ENCODE data around the gene BCAS1. TPM values are rescaled to one million over a fixed set of nuclear protein-coding genes. Genes with fewer than 3 reads are reported as not detected.

Gene BCAS1
- total RNA-seq, 1 experiment from 2014 or later: not detected

DNA sequence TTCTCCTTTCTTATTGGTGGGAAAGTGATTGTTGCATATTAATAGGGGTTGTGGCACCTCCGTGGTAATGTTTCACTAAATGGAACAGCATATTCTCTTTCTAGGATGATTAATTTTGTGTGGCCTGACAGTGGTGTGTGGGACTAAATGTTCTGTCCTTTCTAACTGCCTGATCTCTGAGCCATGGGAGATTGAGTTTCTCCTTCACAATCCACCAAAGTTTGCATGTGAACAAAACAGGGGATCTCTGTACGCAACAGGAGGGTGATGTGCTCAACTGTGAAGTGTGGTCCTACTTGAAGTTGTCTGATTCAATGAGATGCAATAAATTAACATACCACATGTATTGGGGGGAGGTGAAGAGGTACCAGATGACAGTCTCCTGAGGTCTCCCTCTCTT, 19.3 kb downstream of the BCAS1 start:
- no peak for DNase-seq (ENCODE audit: extremely low read depth, low read depth)

GRCh38 chr20:54048891-54049545, 21.4 kb downstream of the BCAS1 start:
- DNase-seq (ENCODE audit: extremely low read depth, low read depth): no peak

DNA sequence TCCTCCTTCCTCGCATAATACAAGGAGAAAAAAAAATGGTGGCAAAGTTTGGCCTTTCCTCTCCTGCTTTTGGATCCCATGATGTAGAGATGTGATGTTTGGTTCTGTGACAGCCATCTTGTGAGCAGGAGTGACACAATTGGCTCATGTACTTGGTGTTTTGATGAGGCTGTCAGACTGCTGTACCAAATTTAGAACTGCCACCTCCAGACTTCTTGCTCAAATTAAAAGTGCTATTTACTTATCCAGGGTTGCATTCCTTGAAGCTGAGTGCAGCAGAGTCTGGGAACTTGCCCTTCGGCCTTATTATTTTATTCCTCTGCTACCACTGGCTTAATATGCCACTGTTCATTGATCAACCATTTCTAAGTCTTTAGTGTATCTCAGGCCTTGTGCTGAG, 21.9 kb downstream of the BCAS1 start:
- DNase-seq (ENCODE audit: extremely low read depth, low read depth): no peak

DNA sequence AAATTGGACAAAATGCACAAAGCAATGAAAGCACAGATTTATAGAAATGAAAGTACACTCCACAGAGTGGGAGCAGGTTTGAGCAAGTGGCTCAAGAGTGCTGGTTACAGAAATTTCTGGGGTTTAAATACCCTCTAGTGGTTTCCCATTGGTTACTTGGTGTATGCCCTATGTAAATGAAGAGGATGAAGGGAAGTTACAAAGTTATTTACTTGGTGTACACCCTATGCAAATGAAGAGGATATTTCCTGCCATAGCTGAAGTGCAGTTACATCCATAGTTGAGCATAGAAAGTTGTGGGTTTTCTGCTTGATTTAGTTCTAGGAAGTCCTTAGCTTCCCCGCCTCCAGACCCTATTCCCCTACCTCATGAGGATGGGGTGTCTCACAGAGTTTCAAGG, 22.7 kb downstream of the BCAS1 start:
- no peak for DNase-seq (ENCODE audit: extremely low read depth, low read depth)

DNA sequence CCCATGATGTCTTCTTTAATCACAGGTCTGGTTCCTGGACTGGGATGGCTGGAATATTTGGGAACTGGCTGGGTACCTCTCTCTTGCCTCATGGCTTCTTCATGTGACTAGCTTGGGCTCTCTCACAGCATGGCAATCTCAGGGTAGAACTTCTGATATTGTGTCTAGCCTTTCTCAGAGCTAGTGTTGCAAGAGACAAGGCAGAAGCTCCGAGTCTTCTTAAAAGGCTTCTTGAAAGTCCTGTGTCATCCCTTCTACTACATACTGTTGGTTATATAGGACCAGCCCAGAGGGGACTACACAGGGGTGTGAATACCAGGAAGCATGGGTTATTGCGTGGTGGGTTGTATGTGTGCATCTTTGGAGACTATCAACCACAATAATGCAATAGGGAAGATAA, 23.3 kb downstream of the BCAS1 start:
- no peak for DNase-seq (ENCODE audit: extremely low read depth, low read depth)

- DNase-seq (ENCODE audit: extremely low read depth, low read depth): no peak
Observed at GRCh38 chr20:54044156-54044555, 26.2 kb downstream of the BCAS1 start.

DNA sequence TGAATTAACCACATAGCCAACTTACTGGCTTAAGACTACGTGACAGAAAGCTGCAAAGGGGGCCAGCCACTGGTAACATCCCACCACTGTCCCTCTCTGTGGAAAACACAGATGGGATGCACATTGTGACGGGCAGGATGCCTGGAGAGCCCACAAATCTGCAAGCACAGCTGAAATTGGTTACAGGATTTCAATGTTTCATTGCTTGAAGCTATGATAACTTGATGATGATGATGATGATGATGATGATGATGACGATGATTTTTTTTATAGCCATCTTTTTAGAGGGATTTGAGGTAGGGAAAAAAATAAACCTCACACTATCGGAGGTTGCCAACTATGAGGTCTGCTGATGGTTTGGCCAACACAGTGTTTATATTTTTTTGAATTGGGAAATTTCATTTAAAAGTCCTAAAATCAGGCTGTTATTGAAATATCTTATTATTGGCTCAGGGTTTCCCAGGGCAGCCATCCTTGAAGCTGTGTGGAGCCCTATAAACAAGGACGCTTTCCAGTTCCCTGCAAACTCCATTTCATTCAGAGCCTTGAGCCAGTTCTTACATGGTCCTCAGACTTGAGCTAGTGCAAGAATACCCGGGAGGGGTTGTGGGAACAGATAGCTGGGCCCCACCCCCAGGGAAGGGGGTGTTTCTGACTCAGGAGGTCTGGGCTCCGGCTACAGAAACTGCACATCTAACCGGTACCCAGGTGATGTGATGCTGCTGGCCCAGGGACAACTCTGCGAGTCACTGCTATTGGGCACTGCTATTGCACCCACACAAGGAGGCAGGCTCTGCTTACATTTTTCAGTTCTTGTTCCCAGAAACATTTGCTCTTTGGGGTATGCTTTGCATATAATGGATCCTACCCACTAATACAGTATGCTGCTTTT, 27.1 kb downstream of the BCAS1 start:
- no peak for DNase-seq (ENCODE audit: extremely low read depth, low read depth)

- DNase-seq (ENCODE audit: extremely low read depth, low read depth): no peak
Observed at GRCh38 chr20:54042021-54042420, 28.4 kb downstream of the BCAS1 start.

DNA sequence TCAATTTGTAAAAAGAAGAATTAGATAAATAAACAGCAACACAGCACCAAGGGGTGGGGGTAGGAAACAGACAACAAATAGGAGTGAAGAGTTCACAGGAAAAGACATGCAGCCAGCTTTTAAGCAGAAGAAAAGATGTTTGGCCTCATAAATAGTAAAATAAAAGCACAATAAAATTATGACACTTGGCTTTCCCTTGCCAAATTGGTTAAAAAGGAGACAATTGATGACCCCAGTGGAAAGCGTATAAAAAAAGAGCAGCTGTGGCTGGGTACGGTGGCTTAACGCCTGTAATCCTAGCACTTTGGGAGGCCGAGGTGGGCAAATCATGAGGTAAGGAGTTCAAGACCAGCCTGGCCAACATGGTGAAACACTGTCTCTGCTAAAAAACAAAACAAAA, 29.1 kb downstream of the BCAS1 start:
- no peak for DNase-seq (ENCODE audit: extremely low read depth, low read depth)

- DNase-seq (ENCODE audit: extremely low read depth, low read depth): no peak
Observed at GRCh38 chr20:54040531-54040930, 29.9 kb downstream of the BCAS1 start.

GRCh38 chr20:54038961-54039360, 31.4 kb downstream of the BCAS1 start:
- no peak for DNase-seq (ENCODE audit: extremely low read depth, low read depth)

DNA sequence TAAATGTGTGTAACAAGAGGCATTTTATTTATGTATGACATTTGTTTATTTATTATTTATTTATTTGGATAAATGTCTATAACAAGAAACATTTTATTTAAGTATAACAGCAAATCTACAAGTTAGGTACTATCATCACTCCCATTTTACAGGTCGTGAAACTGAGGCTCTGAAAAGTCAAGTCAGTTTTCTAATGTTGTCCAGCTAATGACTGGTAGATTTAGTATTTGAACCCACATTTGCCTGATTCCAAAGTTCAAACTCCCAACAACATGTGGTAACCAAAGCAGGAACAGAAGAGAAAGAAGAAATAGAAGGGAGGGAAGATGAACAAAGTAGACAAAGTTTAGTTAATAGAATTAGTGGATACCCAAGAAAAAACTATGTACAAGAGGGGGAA, 32.9 kb downstream of the BCAS1 start:
- no peak for DNase-seq (ENCODE audit: extremely low read depth, low read depth)

DNA sequence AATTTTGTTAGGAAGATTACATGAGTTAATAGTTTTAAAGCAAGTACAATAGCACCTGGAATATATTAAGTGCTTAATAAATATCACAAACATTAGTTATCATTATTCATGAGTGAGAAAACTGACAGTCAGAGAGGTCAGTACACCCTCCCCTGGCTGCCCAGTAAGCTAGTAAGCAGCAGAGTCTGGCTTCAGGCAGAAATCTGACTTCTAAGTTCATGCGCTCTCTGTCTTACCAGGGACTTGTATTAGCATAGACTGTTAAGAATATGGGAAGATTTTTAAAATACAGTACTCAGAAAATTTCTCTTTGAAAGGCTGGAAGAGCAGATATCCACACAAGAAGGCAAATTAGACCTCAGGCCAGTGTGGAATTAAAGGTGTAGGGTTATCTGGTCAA, 40.8 kb downstream of the BCAS1 start:
- DNase-seq (ENCODE audit: extremely low read depth, low read depth): no peak

GRCh38 chr20:54029176-54029575, 41.2 kb downstream of the BCAS1 start:
- DNase-seq (ENCODE audit: extremely low read depth, low read depth): no peak

DNA sequence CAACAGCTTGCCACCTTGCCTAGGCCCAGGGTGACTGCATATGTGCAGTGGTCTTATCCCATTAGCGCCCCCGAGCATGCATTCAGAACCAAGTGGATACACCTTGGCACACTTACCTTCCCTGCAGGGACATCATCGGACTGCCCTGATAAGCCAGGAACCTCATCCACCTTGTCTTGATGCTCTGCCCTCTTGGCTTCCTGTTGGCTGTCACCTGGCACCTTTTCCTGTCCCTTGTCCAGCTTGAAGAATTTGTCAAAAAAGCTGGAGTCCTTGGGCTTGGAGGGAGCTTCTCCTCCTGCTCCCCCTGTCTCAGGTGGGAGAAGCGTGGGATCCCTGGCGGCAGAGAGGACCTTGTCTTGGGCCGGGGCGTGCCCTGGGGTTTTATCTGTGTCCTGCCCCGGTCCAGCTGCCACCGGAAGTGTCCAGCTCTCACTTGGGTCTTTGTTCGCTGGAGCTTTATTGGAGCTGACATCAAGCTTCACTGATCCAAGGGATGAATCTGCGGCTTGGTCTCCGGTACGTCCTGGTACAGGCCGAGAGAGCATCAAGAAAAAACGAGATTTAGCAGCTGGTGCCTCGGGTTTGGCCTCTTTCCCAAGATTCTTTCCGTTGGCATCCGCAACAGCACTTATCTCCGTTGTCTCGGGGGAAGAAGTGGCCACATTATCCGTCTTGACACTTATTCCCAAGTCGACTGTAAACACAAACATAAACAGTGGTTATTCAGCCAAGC, 42.0 kb downstream of the BCAS1 start:
- DNase-seq (ENCODE audit: extremely low read depth, low read depth): no peak

DNA sequence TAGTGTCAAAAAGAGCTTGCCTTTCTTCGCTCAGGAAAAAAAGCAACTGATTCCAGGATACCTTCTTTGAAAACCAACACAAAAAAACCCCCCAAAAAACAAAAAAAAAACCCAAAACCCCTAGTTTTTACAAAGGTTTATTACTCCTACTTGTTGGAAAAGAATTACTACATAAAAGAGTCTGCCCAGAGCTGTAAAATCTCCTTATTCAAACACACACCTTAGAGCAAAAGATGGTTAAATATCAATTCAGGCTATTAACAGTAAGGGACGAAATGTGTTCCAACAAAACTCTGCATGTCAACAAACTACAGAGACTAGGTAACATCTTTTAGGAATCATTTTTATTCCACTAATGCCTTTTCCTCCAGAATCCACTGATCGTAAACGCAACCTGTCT, 42.7 kb downstream of the BCAS1 start:
- DNase-seq (ENCODE audit: extremely low read depth, low read depth): no peak

DNA sequence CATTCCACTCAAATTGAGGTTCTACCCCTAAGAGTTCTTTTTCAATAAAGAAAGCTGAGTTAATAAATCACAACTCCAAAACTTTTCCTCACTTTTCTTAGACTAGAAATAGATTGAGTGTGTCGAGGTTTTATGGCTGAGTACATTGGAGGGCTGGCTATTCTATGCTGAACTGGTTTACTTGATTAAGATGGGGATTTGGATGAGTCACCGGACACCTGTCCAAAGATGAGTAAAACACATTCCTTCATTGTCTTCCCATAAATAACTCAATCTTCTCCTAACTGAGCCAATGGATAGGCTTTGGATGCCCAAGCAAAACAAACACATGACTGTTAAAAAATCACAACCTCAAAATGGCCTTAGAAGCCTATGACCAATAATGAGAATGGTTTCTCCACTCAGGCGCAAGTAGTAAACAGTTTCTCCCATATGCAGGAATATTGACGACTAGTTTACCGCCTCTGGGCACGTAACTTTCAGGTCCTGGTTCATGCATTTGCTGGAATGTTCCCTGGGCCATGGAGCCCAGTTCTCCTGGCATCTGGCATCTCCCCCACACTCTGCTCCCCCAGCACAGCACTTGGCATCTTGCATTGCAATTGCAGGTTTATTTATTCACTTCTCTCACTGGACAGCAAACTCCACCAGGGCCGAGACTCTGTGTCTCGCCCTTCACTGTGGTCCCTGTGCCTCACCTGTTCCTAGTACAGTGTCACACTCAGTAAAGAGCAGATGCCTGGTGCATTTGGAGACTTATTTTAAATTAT, 43.9 kb downstream of the BCAS1 start:
- DNase-seq (ENCODE audit: extremely low read depth, low read depth): no peak

GRCh38 chr20:54025251-54025771, 45.1 kb downstream of the BCAS1 start:
- no peak for DNase-seq (ENCODE audit: extremely low read depth, low read depth)

DNA sequence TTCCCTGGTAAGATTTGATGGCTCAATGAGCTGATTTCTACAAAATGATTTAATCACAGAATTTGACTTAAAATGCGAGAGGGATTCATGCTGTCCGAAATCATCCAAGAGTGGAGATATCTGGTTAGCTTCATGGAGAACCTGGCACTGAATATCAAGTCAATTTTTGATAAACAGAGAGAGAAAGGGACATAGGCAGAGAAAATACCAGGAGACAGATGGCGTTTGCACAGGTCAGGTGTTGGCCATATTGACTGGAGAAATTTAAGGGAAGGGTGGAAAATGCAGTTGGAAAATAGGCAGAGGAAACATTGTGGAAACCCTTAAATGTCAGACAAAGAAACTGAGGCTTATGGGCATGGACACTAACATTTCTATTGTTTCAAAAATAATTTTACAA, 47.0 kb downstream of the BCAS1 start:
- no peak for DNase-seq (ENCODE audit: extremely low read depth, low read depth)

- DNase-seq (ENCODE audit: extremely low read depth, low read depth): no peak
Observed at GRCh38 chr20:54021446-54022235, 48.8 kb downstream of the BCAS1 start.
